Effector memory CD8-positive, alpha-beta T cell (primary cell): ENCODE results near the gene SLC17A9.

Source experiments
- ATAC-seq: fragments of 150-1000 bp; cut with Tn5 transposase; replicated peaks from 2 replicates; pipeline ENCODE4 v1.10.0; 2021; ENCODE audit warnings: mild to moderate bottlenecking, moderate library complexity
- DNase-seq, 3 experiments: peaks; one replicate each; pipeline ENCODE4 v3.0.0; 2021
- H3K27ac Mint-ChIP-seq, 2 donors: one replicate each; pipeline ENCODE4 v1.8.0; 2022; ENCODE audit warnings: mild to moderate bottlenecking in 2 of 2, mixed read lengths in 2 of 2, moderate library complexity in 2 of 2
- H3K27me3 Mint-ChIP-seq, 2 donors: one replicate each; pipeline ENCODE4 v1.8.0; 2022; ENCODE audit warnings: mixed read lengths in 2 of 2
- H3K36me3 Mint-ChIP-seq: one replicate; pipeline ENCODE4 v1.8.0; 2022; ENCODE audit warnings: mild to moderate bottlenecking, moderate library complexity, mixed read lengths; ENCODE audit not compliant: insufficient read depth
- H3K4me1 Mint-ChIP-seq, 2 donors: one replicate each; pipeline ENCODE4 v1.8.0; 2022; ENCODE audit warnings: low read depth in 2 of 2, mixed read lengths in 2 of 2
- H3K4me3 Mint-ChIP-seq, 2 donors: one replicate each; pipeline ENCODE4 v1.8.0; 2022; ENCODE audit warnings: mild to moderate bottlenecking in 2 of 2, mixed read lengths in 2 of 2, moderate library complexity in 2 of 2
- H3K9me3 Mint-ChIP-seq, 2 donors: one replicate each; pipeline ENCODE4 v1.8.0; 2022; ENCODE audit warnings: mixed read lengths in 2 of 2

Gene SLC17A9

DNA sequence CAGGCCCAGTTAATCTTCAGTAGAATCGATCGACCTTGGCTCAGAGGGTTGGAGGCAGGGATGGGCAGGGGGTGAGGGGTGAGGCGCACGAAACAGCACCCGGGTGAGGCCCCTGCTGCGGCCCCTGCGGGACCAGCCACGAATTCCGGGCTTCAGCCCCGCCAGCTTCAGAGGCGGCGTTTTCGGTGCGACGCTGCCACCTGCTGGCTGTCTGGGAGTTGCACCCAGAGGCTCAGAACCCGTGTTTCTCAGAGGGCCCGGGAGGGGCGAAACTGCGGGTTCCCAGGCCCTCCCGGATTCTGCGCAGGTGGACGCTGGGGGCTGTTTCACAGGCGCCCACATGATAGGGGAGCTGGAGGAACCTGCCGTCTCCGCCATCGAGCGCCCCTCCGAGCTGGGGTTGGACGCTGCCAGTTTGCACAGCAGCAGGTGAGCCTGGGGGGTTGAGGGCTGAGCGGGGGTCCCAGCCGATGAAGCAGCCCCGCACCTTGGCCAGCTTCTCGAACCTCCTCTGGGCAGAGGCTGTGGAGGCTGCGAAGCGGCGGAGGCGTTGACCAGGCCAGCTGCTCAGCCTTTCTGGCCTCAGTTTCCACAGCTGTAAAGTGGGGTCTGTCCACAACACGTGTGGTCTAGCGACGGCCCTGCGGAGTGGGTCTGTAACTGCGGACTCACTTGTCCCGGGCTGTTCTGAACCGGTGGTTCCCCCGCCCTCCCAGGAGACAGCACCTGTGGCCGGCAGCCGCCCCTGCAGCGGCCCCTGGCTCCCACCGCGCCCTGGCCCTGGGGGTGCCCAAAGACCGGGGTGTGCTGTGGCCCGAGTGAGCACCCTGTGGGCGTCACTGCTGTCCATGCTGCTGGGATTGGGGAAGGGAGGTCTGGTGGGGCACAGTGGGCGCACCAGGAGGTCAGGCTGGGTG, 56.8 kb downstream of the SLC17A9 start:
- H3K27me3 Mint-ChIP-seq: peaks cover 41 to 65% of the 10 kb centered on the region in 2 donors
- peak; percentile 72 for ATAC-seq
- H3K36me3 Mint-ChIP-seq: peaks cover 25% of the 10 kb centered on the region
- H3K27ac Mint-ChIP-seq: peak overlapping the region in 1 of 2 donors; percentile 38
- DNase-seq: peak; percentile 80 to 84 (median 84)
- peaks cover 0 to 14% of the 10 kb centered on the region in 2 donors for H3K9me3 Mint-ChIP-seq
- H3K4me1 Mint-ChIP-seq: peaks cover 22 to 25% of the 10 kb centered on the region in 2 donors
- H3K4me3 Mint-ChIP-seq: peak overlapping the region; percentile 79 to 86

DNA sequence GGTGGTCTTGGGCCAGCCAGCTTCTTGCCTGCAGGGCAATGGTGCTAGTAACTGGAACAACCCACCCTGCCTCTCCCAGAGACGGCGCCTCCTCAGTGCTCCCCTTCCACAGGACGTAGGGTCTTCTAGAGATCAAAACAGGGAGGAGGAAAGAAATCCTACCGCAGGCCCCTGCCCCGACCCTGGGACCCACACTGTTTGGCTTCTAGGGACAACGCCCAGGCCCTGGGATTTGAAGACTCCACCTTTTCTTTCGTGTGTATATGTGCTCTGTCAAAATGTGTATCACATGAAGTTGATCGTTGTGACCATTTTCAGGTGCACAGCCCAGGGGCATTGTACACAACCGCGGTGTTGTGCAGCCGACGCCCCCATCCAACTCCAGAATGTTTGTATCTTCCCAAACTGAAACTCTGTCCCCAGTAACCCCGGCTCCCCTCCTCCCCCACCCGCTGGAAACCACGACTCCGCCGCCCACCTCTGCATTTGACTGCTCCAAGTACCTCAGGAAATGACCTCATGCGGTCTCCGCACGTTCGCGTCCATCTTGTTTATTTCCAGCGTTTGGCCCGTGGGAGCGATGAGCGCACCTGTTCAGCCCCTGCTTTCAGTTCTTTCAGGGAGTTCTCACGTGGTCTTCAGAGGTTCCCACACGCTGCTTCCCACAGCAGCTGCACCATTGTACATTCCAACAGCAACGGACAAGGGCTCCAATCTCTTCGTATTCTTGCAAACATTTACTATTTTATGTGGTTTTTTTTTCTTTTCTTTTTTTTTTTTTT, 57.7 kb downstream of the SLC17A9 start:
- peak; percentile 75 for ATAC-seq
- H3K9me3 Mint-ChIP-seq: peaks cover 0 to 14% of the 10 kb centered on the region in 2 donors
- peak overlapping the region; percentile 79 to 86 for H3K4me3 Mint-ChIP-seq
- peaks cover 22 to 25% of the 10 kb centered on the region in 2 donors for H3K4me1 Mint-ChIP-seq
- H3K27ac Mint-ChIP-seq: peak overlapping the region; percentile 38 to 57
- DNase-seq: peak; percentile 52 to 57 (median 55)
- H3K27me3 Mint-ChIP-seq: peaks cover 46 to 68% of the 10 kb centered on the region in 2 donors
- H3K36me3 Mint-ChIP-seq: peaks cover 25% of the 10 kb centered on the region

DNA sequence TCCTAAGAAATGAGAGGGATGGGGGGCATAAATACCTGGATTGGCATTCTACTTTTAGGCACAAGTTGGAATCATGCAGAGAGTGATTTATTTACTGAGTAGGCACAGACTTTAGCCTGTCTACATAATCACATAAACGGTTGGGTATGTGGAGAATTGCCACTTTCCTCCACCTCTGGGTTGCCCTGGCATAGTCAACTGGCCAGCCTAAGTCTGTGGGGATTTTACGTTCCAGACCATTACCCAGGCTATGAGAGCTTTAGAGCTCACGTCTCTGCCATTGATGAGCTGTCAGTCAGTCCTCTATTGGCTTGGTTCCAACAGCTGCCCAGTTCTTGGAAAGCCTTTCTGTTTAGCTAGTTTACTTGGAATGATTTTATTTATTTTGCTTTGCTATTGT, 59.3 kb downstream of the SLC17A9 start:
- DNase-seq (no peak), ATAC-seq (no peak)
- Mint-ChIP-seq H3K36me3 (peaks cover 22% of the 10 kb centered on the region), H3K4me3 (peak overlapping the region in 1 of 2 donors; percentile 49), H3K4me1 (peaks cover 19 to 25% of the 10 kb centered on the region in 2 donors), H3K9me3 (peaks cover 0 to 14% of the 10 kb centered on the region in 2 donors), H3K27me3 (peaks cover 50 to 75% of the 10 kb centered on the region in 2 donors), H3K27ac (no peak overlapping the region)

DNA sequence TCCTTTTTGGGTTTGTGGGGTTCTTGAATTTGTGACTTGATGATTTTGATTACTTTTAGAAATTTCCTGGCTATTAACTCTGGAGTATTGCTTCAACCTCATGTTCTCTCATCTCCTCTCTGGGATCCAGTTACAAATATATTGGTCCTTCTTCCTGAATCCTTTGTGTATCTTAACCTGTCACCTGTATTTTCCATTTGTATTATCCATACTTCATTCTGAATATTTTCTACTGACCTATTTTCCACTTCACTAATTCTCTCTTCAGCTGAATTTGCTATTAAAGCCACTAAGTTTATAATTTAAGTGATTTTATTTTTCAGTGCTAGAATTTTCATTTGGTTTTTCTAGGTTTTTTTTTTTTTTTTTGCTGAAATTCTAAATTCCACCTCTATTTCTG, 60.7 kb downstream of the SLC17A9 start:
- Mint-ChIP-seq H3K27me3 (peaks cover 44 to 76% of the 10 kb centered on the region in 2 donors), H3K36me3 (peaks cover 22% of the 10 kb centered on the region), H3K4me3 (no peak overlapping the region), H3K4me1 (peaks cover 16 to 18% of the 10 kb centered on the region in 2 donors), H3K27ac (no peak overlapping the region), H3K9me3 (peaks cover 0 to 14% of the 10 kb centered on the region in 2 donors)
- ATAC-seq: no peak
- DNase-seq: no peak

DNA sequence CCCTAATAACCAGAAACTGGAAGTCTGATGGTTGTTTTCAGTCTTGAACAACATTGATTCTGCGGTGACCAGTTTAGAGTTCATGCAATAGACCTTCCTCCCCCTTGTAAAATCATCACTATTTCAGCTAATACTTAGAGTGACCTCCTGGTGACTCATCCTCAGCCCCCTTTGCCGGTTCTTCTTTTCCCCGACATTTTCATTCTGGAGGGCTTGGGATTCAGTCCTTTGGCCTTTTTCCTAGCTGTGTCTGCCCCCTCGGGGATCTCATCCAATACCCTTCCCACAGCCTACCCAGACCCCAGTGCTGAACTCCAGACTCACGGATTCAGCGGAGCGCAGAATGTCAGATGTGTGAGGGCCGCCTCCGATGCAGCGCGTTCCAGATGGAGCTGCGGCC, 61.8 kb downstream of the SLC17A9 start:
- DNase-seq (no peak), ATAC-seq (no peak)
- Mint-ChIP-seq H3K9me3 (peaks cover 0 to 14% of the 10 kb centered on the region in 2 donors), H3K36me3 (peaks cover 18% of the 10 kb centered on the region), H3K27ac (no peak overlapping the region), H3K4me1 (peaks cover 8 to 9% of the 10 kb centered on the region in 2 donors), H3K4me3 (no peak overlapping the region), H3K27me3 (peaks cover 41 to 76% of the 10 kb centered on the region in 2 donors)

DNA sequence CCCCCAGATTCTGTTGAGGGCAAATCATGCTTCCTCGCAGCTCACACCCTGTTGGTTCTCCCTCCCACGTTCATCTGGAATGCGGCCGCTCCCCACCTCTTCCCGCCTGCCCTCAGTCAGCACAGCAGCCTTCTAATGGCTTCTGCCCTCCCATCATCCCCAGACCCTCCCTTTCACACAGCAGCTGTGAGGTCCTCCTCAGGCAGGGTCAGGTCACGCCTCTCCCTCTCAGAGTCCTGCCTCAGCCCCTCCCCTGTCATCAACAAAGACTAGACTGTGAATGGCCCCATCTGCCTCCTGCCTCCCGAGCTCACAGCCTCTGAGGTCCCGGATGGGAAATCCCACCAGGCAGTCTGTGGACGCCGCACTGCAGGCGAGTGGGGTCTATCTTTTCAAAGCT, 62.2 kb downstream of the SLC17A9 start:
- peaks cover 8% of the 10 kb centered on the region in 2 donors for H3K4me1 Mint-ChIP-seq
- H3K9me3 Mint-ChIP-seq: peaks cover 0 to 14% of the 10 kb centered on the region in 2 donors
- no peak overlapping the region for H3K27ac Mint-ChIP-seq
- peaks cover 45 to 79% of the 10 kb centered on the region in 2 donors for H3K27me3 Mint-ChIP-seq
- peaks cover 18% of the 10 kb centered on the region for H3K36me3 Mint-ChIP-seq
- H3K4me3 Mint-ChIP-seq: no peak overlapping the region
- DNase-seq (no peak), ATAC-seq (no peak)

DNA sequence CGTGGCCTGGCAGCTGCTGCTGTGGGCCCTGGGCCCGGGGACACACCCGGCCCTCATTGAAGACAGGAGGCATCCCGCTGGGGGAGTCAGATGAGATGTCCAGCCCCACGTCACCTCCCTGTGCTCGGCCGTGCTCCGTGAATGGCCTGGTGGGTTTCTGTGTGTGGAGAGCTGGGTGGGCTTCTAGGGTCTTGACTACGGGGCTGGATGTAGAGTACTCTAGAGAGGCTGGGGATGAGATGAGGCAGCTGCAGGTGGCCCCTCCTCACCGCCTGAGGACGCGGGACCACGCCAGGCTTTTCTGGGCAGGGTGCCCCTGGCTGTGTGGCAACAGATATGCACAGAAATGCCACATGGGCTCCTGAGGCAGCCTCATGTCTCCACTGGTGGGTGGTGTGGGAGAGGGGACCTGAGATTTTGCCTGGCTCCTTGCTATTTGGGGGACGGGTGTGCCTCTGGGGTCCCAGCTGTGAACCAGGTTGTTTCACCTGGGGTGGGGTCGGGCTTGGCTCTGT, 62.7 kb downstream of the SLC17A9 start:
- Mint-ChIP-seq H3K27ac (no peak overlapping the region), H3K4me1 (peaks cover 3% of the 10 kb centered on the region in 2 donors), H3K9me3 (peaks cover 0 to 14% of the 10 kb centered on the region in 2 donors), H3K4me3 (no peak overlapping the region), H3K36me3 (peaks cover 14% of the 10 kb centered on the region), H3K27me3 (peaks cover 46 to 81% of the 10 kb centered on the region in 2 donors)
- DNase-seq (no peak), ATAC-seq (no peak)

DNA sequence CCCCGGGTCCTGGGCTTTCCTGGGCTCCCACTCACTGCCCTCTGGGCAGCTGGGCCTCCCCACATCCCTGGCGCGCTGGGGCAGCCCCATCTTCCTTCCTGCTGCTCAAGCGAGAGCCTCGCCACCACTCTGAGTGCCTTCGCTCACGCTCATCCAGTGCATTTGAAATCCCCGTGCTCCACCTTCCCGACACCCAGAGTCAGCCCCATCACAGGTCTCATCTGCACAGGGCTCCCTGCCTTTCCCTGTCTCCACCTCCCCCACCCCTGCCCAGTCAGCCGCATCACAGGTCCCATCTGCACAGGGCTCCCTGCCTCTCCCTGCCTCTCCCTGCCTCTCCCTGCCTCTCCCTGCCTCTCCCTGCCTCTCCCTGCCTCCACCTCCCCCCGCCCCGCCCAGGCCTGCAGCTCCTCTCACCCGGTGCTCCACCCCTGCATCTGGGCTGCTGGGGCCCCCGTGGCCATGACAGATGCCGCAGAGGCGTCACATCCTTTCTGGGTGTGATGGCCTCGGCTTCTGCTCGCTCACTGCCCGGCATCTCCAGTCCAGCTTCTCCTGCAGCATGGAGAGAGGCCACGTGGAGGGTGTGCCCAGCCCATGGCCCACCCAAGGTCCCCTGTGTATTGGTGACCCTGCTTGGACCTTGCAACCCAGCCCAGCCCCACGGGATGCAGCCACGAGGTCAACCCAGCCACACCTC, 63.3 kb downstream of the SLC17A9 start:
- H3K27me3 Mint-ChIP-seq: peaks cover 53 to 81% of the 10 kb centered on the region in 2 donors
- ATAC-seq: no peak
- H3K27ac Mint-ChIP-seq: no peak overlapping the region
- no peak for DNase-seq
- no peak overlapping the region for H3K4me3 Mint-ChIP-seq
- peaks cover 8% of the 10 kb centered on the region for H3K36me3 Mint-ChIP-seq
- H3K4me1 Mint-ChIP-seq: no peaks in the 10 kb centered on the region
- peaks cover 0 to 14% of the 10 kb centered on the region in 2 donors for H3K9me3 Mint-ChIP-seq

DNA sequence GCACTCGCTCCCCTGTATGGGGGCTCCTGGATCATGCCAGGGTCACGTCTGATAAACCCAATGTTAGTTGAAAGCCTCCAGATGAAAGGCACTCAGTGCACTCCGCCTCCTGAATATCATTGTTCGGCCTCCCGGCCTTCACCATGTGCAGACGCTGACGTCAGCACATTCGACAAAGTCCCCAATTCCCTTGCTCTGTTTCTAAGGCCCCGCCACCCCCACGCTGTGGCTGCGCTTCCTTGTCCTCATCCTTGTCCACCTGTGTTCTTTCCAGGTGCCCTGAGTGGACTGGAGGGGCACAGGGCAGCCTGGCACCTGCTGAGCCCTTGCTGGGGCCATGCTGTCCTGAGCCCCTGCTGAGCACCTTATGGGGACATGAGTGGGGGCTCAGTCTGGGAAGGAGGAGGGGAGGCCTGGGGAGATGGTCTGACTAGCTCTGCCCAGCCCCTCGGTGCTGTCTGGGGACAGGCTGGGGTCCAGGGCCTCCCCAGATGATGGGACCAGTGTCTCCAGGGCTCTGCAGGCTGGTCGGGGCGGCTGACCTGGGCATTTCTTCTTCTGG, 64.1 kb downstream of the SLC17A9 start:
- H3K4me3 Mint-ChIP-seq: no peak overlapping the region

DNA sequence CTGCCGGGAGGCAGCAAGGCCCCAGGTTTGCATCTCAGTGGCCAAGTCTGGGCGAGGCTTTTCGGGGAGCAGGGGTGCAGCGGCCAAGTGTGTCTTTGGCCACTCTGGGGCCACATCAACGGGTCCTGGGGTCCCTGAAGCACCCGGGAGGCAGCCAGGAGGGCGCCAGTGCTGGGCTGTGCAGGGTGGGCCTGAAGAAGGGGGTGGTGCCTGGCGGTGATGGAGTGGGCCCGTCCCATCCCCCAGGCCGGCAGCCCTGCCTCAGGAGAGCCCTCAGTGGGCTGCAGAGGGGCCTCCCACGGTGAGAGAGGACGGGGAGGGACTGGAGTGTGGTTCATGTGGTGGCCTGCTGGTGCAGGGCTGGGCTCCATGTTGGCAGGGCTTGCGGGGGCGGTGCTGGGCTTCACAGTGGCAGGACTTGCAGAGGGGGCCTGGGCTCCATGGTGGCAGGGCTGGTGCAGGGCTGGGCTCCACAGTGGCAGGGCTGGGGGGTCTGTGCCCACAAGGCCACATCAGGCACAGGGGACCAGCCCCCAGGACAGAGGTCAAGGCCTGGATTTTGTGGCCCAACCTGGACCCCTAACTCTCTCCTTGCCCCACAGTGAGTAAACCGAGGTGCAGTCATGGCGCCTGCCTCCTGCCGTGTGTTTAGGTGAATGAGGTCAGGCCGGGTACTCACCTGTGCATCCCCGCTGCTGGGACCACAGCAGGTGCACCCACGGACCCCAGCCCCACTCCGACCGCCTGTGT, 64.7 kb downstream of the SLC17A9 start:
- Mint-ChIP-seq H3K27ac (no peak overlapping the region), H3K4me3 (no peak overlapping the region), H3K27me3 (peaks cover 64 to 93% of the 10 kb centered on the region in 2 donors), H3K36me3 (peaks cover 4% of the 10 kb centered on the region), H3K4me1 (no peaks in the 10 kb centered on the region), H3K9me3 (peaks cover 0 to 14% of the 10 kb centered on the region in 2 donors)
- ATAC-seq (no peak), DNase-seq (no peak)

More for the DNA sequence above, 64.1 kb downstream of the SLC17A9 start:
- ATAC-seq (no peak), DNase-seq (no peak)
- Mint-ChIP-seq H3K4me1 (no peaks in the 10 kb centered on the region), H3K36me3 (peaks cover 4% of the 10 kb centered on the region), H3K9me3 (peaks cover 0 to 14% of the 10 kb centered on the region in 2 donors), H3K27me3 (peaks cover 60 to 87% of the 10 kb centered on the region in 2 donors), H3K27ac (no peak overlapping the region)

DNA sequence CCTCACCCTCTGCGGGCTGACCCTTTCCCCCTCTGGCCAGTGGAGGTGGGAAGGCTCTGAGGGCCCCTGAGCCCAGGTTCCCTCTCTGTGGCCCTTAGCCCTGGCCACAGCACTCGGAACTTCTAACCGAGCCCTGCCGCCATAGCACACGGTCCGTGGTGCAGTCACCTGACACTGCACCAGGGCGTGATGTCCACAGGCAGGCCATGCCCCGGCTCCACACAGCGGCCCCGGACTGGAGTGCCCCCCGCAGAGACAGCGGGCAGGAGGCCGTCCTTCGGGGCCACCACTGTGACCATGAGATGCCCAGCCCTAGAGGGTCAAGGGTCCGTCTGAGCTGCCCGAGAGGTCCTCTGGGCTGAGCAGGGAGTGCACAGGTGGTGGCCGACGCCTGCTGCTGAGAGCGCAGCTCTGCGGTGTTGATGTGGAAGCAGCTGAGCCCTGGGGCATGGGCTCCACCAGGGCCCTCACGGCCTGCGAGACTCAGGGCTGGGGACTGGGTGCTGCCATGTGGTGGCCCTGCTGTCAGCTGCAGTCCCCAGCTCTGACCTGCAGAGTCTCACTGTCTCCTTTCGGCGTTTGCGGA, 65.4 kb downstream of the SLC17A9 start:
- Mint-ChIP-seq H3K27me3 (peaks cover 65 to 95% of the 10 kb centered on the region in 2 donors), H3K27ac (no peak overlapping the region)
- DNase-seq: no peak

More for the DNA sequence above, 65.4 kb downstream of the SLC17A9 start:
- Mint-ChIP-seq H3K9me3 (peaks cover 0 to 13% of the 10 kb centered on the region in 2 donors), H3K36me3 (peaks cover 4% of the 10 kb centered on the region), H3K4me3 (no peak overlapping the region), H3K4me1 (no peaks in the 10 kb centered on the region)
- ATAC-seq: no peak
